GM18873 (cell line): ENCODE results near the gene PRKAG1.
"Not testable (repeated sequence)": the region's sequence is repeated elsewhere in the genome, so short reads cannot be mapped to it uniquely, and the experiment has no call there.

Experiments used
- ATAC-seq: cut with Tn5 transposase; IDR thresholded peaks from one replicate; pipeline ENCODE4 v1.9.1; 2021; ENCODE audit warnings: mild to moderate bottlenecking, moderate library complexity, moderate number of reproducible peaks; ENCODE audit not compliant: unreplicated experiment, low FRiP score

Gene PRKAG1

DNA sequence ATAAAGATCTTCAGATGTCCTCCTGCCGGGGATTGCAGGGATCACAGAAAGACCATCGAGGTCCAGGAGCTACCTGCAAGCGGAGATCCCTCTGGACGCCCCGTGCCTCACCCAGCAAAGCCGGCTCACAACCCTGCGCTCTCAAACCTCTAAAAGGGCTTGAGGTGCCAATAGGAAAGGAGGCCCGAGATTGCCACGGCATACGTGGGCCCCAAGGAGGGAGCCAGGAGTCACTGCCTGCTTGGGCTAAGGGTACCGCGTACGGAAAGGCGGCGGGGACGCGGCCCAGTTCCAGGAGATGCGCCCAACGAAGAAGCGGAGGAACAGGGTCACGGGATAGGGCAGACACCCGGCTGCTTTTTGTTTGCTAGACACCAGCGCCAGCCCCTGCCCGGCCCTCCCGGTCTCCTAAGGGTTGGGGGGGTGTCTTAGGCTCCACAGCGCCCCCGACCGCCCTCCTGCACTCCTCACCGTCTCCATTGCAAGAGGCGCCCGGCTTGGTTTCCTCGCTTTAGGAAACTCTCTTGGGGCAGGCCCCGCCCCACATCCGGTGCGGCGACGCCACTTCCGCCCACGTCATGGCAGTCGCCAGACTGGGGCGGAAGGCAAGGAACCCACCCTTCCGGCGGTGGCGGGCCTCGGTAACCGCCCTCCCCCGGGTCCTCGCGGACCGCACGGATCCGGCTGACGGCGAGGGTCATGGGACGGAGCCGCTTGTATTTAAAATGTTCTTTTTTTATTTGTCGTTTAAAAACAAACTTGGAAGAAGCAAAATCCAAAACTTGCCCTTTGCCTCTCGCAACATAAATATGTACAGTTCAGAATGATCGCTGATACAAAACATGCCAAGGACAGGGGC lies at the start of gene PRKAG1:
Gene PRKAG1, minus strand, starts transcription at position 516 of the 859 bp plus-strand sequence. Its CDS starts 36 bp downstream, at position 480.
- ATAC-seq = peak; percentile 84

DNA sequence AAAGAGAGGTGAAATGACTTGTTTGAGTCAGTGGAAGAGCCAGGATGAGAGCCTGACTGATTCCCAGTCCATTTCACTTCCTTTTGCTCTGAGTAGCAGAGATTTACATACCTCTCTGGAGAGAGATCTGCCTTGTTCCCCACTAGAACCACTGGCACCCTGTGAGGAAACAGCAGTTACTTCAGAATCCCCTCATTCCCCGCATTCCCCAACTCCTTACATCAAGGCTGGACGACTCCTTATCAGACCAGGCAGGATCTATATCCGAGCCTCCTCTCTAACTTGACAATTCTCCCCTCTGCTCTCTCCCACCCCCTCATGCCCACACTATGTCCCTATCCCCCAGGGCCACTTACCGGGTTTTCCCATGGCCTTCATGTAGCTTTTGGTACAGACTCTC lies 47.5 kb upstream of the PRKAG1 start:
- ATAC-seq = no peak

DNA sequence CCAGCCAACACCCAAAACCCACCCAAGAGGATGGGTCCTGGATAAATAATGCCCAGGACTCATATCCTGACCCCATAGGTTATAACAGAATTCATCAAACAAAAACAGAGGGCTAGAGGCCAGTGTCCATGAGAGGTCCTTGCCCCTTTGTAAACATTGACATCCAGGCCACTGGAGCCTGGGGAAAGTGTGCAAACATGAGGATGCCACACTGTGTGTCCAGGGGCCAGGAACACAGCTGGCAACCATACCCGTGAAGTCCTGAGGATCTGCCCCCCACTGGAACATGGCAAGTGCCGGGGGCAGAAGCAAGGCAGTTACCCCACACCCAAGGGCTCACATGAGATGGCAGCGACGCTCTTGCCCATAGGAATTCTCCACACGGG lies 46.2 kb upstream of the PRKAG1 start:
- ATAC-seq = no peak

DNA sequence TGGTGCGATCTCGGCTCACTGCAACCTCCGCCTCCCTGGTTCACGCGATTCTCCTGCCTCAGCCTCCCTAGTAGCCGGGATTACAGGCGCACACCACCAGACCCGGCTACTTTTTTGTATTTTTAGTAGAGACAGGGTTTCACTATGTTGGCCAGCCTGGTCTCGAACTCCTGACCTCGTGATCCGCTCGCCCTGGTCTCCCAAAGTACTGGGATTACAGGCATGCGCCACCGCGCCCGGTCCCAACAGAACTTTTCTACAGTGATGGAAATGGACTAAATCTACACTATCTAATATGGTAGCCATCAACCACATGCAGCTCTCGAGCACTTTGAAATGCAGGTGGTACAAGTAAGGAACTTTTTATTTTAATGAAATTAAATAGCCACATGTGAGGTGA lies 43.3 kb upstream of the PRKAG1 start:
- not testable (repeated sequence) for ATAC-seq

DNA sequence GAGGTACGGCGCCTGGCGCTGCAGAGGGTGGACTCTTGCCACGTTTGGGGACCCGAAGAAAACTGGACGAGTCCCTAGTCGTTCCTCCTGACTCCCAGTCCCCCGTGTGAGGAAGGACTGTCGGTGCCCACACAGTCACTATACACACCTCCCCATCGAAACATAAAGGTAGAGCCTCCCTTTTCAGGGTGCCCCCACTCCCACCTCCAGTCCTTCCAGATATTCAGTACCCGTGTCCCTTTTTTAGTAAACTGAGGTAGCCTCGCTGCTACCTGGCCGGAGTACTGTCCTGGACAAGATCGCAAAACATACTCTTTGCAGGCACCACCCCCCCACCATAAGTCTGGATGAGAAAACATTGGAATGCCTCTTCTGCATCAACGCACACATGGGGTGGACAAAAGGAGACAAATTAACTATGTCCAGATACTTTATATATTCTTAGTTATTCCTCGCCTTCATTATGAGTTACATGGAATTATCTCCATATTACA lies 42.6 kb upstream of the PRKAG1 start:
- no peak for ATAC-seq

DNA sequence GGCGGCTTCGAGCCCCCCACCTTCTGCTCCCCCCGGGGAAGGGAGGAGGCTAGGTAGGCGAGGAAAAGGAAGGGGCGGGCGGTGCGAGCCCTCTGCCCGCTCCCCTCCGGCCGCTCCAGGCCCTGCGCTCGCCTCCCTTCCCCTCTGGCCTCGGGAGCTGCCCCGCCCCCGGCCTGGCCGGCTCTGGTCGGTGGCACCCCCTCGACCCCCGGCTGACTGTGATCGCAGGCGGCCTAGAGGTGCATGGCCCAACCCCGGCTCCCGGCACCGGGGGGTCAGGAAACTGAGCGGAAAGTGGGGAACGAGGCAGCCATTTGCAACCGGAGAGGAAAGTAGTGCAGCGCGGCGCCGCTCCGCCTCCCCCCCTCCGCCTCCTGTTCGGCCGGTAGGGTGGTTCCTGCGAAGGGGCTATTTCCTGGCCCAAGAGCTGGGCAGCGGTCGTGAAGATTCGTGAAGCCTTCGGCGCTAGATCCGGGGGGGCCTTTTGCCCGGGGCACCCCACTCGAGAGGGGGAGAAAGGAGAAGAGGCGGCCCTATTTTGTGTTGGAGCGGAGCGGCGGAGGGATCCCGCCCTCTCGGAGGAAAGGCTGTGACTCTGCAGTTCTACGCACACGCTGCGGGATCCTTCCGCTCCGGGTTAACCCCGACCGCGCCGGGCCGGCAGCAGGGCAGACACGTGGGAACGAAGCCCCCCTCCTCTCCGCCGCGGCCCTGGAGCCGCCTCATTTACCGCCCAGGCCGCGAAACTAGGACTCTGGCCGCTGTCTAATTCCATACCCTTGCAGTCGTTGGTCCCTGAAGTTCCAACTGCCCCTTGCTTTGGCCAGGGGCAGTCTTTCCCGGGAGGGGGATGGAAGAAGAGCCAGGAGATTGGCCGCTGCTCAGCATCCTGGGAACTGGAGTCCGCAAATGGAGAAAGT lies 41.9 kb upstream of the PRKAG1 start, which contains the start of gene KMT2D:
Gene KMT2D, minus strand, starts transcription at position 558 of the 920 bp plus-strand sequence. CDS start 5,470 bp downstream, outside the sequence.
- ATAC-seq = no peak

DNA sequence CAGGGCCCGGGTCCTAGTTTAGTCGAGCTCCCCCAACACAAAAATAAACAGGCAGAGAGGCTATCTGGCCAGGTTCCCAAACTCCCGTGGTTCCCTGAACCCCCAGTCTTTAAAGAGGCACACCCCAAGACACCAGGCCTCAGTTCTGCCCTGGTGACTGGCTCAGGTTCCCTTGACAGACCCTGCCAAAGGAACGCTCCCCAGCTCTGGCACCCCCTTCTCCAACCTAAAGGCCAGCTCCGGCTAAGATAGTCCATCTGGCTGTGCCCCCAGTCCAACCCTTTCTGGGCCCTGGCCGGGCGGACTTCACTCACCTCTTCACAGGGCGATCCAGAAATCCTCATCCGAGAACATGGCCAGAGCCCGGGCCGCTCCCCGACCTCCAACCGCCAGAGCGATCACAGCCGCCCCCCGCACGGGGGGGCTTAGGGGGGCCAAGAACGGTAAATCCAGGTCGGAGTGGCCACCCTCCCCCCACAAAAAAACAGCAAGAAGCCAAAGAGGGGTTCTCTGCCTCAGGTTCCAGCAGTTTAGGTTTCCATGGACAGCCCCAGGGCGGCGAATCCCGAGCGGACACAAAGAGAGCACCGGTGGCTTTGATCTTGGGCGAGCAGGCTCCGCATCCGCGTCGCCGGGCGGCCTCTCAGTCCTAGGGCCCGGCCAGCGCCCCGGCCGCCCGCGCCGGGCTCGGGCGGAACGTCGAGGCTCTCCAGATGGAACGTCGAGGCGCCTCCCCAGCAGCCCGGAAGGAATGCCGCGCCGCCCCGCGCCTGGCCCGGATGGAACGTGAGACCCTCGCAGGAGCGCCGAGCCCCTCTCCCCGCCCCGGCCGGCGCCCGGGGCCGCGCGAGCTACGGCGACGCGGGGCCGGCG lies 41.0 kb upstream of the PRKAG1 start:
- ATAC-seq = no peak

DNA sequence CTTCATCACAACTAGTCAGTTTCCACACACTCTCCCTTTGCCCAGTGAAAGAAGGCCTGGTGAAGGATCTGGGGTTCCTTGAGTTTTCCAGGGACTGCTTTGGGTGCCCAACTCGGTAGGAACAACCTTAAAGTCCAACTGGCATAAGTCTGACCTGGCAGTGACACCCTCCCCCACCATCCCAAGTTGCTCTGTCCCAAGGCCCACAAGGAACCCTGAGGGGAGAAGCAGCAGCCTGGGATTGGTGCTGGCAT lies 40.4 kb upstream of the PRKAG1 start:
- no peak for ATAC-seq

DNA sequence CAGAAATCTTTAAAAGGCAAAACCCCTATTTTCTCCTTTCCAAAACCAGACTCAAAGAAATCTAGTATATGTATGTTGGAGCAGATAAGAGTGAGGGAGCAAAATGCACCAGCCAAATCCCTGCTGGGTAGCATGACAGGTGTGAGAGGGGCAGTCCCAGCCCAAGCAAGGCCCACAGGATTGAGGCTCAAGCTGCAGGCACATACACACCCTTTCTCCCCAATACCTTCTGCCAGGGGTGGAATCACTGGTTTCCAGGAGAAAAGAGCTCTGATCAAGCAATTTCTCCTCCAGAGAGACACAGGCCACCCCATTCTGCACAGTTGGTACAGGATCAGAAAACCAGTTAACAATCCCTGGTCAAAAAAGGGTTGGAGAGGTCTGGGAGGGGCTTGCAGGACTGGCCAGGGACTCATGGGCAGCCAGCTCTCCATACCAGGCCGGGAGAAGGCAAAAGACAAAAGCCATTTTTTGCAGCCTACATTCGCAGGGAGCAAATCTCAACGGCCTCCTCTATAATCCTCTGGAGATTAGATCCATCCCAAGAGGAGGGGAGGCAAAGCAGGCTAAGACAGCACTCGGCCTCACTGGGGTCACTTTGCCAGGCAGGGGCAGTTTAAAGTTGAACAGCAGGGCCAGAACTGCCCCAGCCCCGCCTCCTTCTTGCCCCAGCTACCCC lies 39.9 kb upstream of the PRKAG1 start:
- ATAC-seq = no peak

DNA sequence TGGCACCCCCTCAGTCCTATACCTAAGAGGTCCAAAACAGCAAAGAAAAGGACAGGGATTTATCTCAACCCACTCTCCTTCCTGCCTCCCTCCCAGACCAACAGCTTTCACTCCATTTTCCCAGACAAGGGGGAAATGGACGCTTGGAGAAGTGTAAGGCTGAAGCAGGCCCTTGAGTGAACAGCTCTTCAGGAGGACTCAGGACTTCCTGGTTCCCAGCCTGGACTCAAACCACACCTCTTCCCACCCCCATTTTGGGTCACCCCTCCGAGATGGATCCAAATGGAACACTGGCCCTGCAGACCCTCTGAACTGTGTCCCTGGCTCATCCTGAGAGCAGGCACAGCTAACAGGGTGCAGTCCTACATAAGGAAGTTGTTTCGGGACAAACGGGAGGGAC lies 39.3 kb upstream of the PRKAG1 start:
- ATAC-seq = no peak

DNA sequence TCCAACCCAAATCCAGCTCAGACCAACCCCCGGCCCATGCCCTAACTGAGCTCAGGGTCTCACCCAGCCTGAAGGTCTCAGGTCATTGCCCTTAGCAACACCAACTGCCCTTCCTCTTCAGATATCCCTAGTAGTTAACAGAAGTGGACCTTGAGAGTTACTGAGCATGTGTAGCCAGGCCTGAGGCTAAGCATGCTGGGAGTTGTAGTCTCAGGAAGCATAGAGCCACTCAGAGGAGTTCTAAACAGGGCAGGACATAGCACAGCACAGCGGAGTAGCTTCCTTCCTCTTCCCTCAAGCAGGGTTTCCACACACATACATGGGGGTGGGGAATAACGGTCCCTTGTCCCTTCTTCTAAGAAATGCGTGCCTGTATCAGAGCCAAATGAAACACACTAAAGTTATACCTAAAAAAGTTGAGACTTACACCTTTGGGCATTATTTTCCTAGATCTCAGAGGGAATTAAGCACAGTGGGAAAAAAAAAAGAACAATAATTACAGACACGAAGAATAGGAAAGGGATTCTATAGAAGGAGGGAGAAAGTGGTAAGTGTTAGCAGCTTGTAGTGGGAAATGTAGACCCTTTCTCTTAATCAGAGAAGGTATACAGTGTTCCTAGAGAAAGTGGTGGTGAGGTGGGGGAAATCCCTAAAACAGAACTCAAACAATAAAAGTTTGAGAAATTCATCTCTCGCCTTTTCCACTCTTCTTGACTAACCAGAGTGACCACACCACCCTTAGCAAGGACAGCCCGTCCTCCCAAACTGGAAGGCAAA lies 37.6 kb upstream of the PRKAG1 start:
- peak; percentile 69 for ATAC-seq

DNA sequence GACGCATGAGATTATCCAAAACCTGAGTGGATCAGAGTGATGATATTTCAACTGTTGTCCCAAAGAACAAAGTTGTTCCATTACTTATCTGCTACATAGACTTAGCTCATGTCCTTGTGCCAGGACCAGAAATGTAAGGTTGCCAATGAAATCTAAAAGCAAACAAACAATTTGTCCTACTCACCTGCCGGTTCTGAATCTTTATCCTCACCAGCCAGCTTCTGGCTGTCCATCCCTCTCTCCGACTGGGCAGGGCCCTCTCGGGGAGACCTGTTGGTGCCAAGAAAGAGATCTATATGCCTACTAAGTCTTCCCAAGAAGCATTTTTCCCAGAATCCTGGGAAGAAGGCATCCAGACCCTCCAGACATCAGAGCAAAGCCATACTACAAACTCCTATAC lies 36.5 kb upstream of the PRKAG1 start:
- ATAC-seq = no peak

DNA sequence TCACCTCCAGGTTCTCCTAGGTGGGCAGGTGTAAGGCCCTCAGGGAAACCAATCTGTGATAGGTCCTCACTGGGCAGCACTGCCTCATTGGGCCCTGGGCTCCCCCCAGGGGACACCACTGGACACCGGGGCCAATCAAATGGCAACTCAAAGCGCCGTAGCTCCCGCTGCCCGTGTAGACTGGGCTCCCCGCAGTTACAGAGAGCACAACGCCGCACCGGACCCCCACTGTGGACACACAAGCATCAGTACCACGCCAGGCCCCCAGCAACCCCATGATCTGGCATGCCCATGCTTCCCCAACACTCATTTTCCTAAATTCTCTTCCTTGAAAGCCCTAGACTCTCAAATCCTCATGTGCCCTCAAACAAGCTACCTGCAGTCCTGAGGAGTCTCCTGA lies 35.9 kb upstream of the PRKAG1 start:
- ATAC-seq = no peak

DNA sequence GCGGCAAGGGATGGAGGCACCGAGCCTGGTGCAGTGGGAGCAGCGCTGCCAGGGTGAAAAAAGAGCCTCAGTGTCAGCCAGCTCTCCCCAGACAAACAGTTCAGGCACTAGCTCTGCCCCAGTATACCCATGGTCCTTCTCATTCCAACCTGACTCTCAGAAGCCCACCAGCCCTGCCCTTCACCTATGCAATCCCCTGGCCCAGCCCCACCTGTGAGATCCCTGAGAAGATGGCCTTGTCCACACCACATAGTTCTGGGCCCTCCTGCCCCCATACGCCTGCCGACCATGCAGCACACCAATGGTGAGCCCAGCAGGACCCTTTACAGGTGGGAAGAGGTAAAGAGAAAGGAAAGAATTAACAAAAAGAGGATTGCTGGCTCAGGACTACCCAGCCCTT lies 35.5 kb upstream of the PRKAG1 start:
- no peak for ATAC-seq

DNA sequence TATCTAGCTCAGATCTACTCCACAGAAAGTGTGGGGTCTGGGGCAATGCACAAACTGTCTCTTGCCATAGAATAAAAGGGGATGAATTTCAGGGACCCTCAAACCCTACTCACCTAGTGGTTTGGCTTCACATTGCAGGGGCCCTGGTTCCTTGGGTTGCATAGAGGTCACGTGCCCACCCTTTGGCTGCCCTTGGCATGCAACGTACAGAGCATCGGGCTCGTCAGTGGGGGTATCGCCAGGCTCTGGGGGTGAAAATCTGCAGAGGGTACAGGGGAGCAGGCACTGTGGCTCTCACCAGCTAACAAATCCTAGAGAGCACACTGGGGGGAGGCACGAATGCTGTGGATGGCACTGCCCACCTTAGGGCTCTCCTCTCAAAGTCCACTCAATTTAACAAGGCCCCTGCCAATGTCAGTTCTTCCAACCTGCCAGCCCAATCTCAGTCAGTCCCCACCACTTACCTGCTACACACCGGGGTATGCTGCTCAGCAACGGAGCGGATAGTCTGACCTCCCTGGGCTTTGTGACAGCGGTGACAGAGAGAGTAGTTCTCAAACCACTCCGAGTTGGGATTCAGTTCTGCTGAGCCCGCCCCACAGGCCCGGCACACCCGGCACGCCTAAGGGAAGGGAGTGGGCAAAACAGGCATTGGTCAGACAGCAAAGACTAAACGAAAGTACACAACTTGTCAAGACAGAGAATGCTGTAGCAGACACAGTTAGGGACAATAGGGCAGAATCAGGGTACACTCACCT lies 34.1 kb upstream of the PRKAG1 start:
- no peak for ATAC-seq

DNA sequence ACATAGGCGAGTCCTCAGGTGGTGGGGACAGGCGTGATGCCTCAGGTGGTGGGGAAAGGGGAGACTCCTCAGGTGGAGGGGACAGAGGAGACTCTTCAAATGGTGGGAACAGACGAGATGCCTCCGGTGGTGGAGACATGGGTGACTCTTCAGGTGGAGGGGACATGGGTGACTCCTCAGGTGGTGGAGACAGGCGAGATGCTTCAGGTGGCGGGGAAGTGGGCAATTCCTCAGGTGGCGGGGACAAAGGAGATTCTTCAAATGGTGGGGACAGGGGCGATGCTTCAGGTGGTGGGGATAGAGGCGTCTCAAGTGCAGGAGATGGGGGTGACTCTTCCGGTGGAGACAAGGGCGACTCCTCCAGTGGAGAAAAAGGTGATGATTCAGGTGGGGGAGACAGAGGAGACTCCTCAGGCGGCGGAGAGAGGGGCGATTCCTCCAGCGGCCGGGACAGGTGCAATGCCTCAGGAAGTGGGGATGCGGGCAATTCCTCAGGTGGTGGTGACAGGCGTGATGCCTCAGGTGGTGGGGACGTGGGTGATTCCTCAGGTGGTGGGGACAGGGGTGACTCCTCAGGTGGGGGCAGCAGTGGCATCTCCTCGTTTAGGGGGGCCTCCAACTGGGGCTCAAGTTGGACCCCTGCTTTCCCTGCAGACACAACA lies 33.3 kb upstream of the PRKAG1 start:
- ATAC-seq = no peak

DNA sequence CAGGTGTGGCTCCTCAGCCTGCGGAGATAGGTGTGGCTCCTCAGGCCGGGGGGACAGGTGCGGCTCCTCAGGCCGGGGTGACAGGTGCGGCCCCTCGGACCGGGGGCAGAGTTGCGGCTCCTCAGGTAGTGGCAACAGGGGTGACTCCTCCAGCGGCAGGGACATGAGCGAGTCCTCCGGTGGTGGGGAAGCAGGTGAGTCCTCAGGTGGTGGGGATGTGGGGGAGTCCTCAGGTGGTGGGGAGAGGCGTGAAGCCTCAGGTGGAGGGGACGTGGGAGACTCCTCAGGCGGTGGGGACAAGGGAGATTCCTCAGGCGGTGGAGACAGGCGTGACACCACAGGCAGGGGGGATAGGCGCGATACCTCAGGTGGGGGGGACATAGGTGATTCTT lies 32.8 kb upstream of the PRKAG1 start:
- no peak for ATAC-seq
